ENCODE measurements around the gene TSPEAR.

Gene TSPEAR

GRCh38 chr21:44696572-44696971, 14.8 kb downstream of the TSPEAR start:
- no peaks in the 10 kb centered on the region for H3F3A ChIP-seq (ENCODE audit: insufficient read depth)
- no peak overlapping the region for H2AFZ ChIP-seq (ENCODE audit: low read depth, low read length, severe bottlenecking)
- no peak overlapping the region for H3K4me3 ChIP-seq (ENCODE audit: insufficient read depth, low read length, poor library complexity, severe bottlenecking)
- H3K79me2 ChIP-seq (ENCODE audit: insufficient read depth, low read length), result no peaks in the 10 kb centered on the region
- TF ChIP-seq EZH2phosphoT487 (conservative IDR thresholded peaks at IDR 0.05; ENCODE audit: low read length), result no peak
- TF ChIP-seq CTCF (IDR thresholded peaks at IDR 0.05; ENCODE audit: insufficient read depth, low read length, poor library complexity, severe bottlenecking), result no peak
- H3K27ac ChIP-seq (ENCODE audit: low read depth, low read length), result no peak overlapping the region
- H3K9me2 ChIP-seq (replicated peaks; ENCODE audit: insufficient read depth, low read length), result no peaks in the 10 kb centered on the region
- H3K4me2 ChIP-seq (ENCODE audit: low read depth, low read length, poor library complexity, severe bottlenecking), result no peak overlapping the region
- no peaks in the 10 kb centered on the region for H3K36me3 ChIP-seq (ENCODE audit: low read length)
- H3K9ac ChIP-seq (ENCODE audit: low read length), result no peak overlapping the region
- no peaks in the 10 kb centered on the region for H3K9me3 ChIP-seq (ENCODE audit: insufficient read depth, low read length)
- no peaks in the 10 kb centered on the region for H3K27me3 ChIP-seq (ENCODE audit: low read length)
- no peaks in the 10 kb centered on the region for H4K20me1 ChIP-seq (ENCODE audit: low read depth, low read length)

GRCh38 chr21:44695641-44696040, 15.7 kb downstream of the TSPEAR start:
- Histone ChIP-seq H3K9ac (ENCODE audit: low read length) (no peak overlapping the region), H3K36me3 (ENCODE audit: low read length) (no peaks in the 10 kb centered on the region), H4K20me1 (ENCODE audit: low read depth, low read length) (no peaks in the 10 kb centered on the region), H3K27me3 (ENCODE audit: low read length) (no peaks in the 10 kb centered on the region), H3F3A (ENCODE audit: insufficient read depth) (no peaks in the 10 kb centered on the region), H3K9me2 (replicated peaks; ENCODE audit: insufficient read depth, low read length) (no peaks in the 10 kb centered on the region), H2AFZ (ENCODE audit: low read depth, low read length, severe bottlenecking) (no peak overlapping the region), H3K9me3 (ENCODE audit: insufficient read depth, low read length) (no peaks in the 10 kb centered on the region), H3K4me3 (ENCODE audit: insufficient read depth, low read length, poor library complexity, severe bottlenecking) (no peak overlapping the region), H3K4me2 (ENCODE audit: low read depth, low read length, poor library complexity, severe bottlenecking) (no peak overlapping the region), H3K79me2 (ENCODE audit: insufficient read depth, low read length) (no peaks in the 10 kb centered on the region), H3K27ac (ENCODE audit: low read depth, low read length) (no peak overlapping the region)
- no peak for TF ChIP-seq EZH2phosphoT487 (conservative IDR thresholded peaks at IDR 0.05; ENCODE audit: low read length)
- no peak for TF ChIP-seq CTCF (IDR thresholded peaks at IDR 0.05; ENCODE audit: insufficient read depth, low read length, poor library complexity, severe bottlenecking)

GRCh38 chr21:44695184-44695583, 16.2 kb downstream of the TSPEAR start:
- H3F3A ChIP-seq (ENCODE audit: insufficient read depth), result no peaks in the 10 kb centered on the region
- no peaks in the 10 kb centered on the region for H3K27me3 ChIP-seq (ENCODE audit: low read length)
- no peaks in the 10 kb centered on the region for H4K20me1 ChIP-seq (ENCODE audit: low read depth, low read length)
- no peaks in the 10 kb centered on the region for H3K9me3 ChIP-seq (ENCODE audit: insufficient read depth, low read length)
- H3K27ac ChIP-seq (ENCODE audit: low read depth, low read length), result no peak overlapping the region
- H3K9ac ChIP-seq (ENCODE audit: low read length), result no peak overlapping the region
- no peak overlapping the region for H3K4me3 ChIP-seq (ENCODE audit: insufficient read depth, low read length, poor library complexity, severe bottlenecking)
- H3K79me2 ChIP-seq (ENCODE audit: insufficient read depth, low read length), result no peaks in the 10 kb centered on the region
- H2AFZ ChIP-seq (ENCODE audit: low read depth, low read length, severe bottlenecking), result no peak overlapping the region
- H3K4me2 ChIP-seq (ENCODE audit: low read depth, low read length, poor library complexity, severe bottlenecking), result no peak overlapping the region
- no peaks in the 10 kb centered on the region for H3K9me2 ChIP-seq (replicated peaks; ENCODE audit: insufficient read depth, low read length)
- no peaks in the 10 kb centered on the region for H3K36me3 ChIP-seq (ENCODE audit: low read length)
- TF ChIP-seq EZH2phosphoT487 (conservative IDR thresholded peaks at IDR 0.05; ENCODE audit: low read length) (no peak), CTCF (IDR thresholded peaks at IDR 0.05; ENCODE audit: insufficient read depth, low read length, poor library complexity, severe bottlenecking) (no peak)

Measured in SU-DHL-6 (cell line).